Mesenteric fat pad (tissue), 1 donor: ENCODE measurements around the gene CD38. TPM values are rescaled to one million over a fixed set of nuclear protein-coding genes. Genes with fewer than 3 reads are reported as not detected.

Experiments used
- DNase-seq: peaks from one replicate; pipeline ENCODE4 v3.0.0-alpha.2; 2020; ENCODE audit warnings: low spot score
- total RNA-seq: library from RNA; stranded (reverse); fragmentation: NEBNext Ultra II Directional; extraction: Animal tissue kit (Norgen Biotek cat#: 25700); gene quantifications from one replicate; pipeline ENCODE4 v1.2.1, GENCODE V29; 2021
- donor health status: DM: yes; HTN: yes; CAD: no.

Gene CD38
- total RNA-seq, 1 donor from 2014 or later: 30.4 TPM

- DNase-seq: no peak
These were observed 117.1 kb downstream of the CD38 start for GRCh38 chr4:15894921-15895916.

DNA sequence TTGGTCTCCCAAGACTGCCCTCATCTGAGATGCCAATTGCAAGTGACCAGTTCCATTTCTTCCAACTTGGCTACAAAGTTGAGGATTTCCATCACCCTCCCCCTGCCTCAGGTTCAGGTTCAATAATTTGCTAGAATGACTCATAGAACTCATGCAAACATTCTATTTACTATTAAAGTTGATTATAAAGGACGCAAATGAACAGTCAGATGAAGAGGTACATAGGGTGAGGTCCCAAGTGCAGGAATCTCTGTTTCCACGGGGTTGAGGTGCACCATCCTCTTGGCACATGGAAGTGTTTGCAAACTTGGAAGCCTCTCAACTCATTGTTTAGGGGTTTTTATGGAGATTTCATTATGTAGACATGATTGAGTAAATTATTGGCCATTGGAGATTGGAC is 119.4 kb downstream of the CD38 start:
- no peak for DNase-seq

- no peak for DNase-seq
These were observed 120.8 kb downstream of the CD38 start for GRCh38 chr4:15898902-15899301.

- DNase-seq: no peak
These were observed 121.4 kb downstream of the CD38 start for GRCh38 chr4:15899511-15899910.

GRCh38 chr4:15901007-15901406 is 122.9 kb downstream of the CD38 start:
- DNase-seq: no peak

GRCh38 chr4:15901998-15902397 is 123.9 kb downstream of the CD38 start:
- no peak for DNase-seq

GRCh38 chr4:15902746-15903145 is 124.6 kb downstream of the CD38 start:
- no peak for DNase-seq

Other genes starting within 250 kb of the CD38 start
- gene FBXL5, start 123.0 kb upstream of the CD38 start, total RNA-seq: 124 TPM
- 32.9 TPM for gene FAM200B, start 96.5 kb upstream of the CD38 start, total RNA-seq
- 21.8 TPM for gene BST1, start 75.3 kb upstream of the CD38 start, total RNA-seq
- gene FGFBP1, start 160.4 kb downstream of the CD38 start, total RNA-seq: 0.26 TPM
- gene FGFBP2, start 184.8 kb downstream of the CD38 start, total RNA-seq: 16.3 TPM